HEK293 (cell line): ENCODE measurements around the gene SPATA4.

ENCODE experiments used
- ATF2 ChIP-seq: fragments of 450-650 bp; formaldehyde crosslinking; IDR thresholded peaks from 2 replicates; pipeline ENCODE4 v1.5.1; 2016; ENCODE audit warnings: missing biosample characterization, missing genetic modification characterization, low read depth
- BCL11A ChIP-seq: fragments of 450-650 bp; formaldehyde crosslinking; IDR thresholded peaks from 2 replicates; pipeline ENCODE4 v1.5.1; 2016; ENCODE audit warnings: low read depth, missing biosample characterization, missing genetic modification characterization
- FEZF1 ChIP-seq: fragments of 450-650 bp; formaldehyde crosslinking; IDR thresholded peaks from 2 replicates; pipeline ENCODE4 v1.5.1; 2016; ENCODE audit warnings: missing biosample characterization, missing genetic modification characterization
- GFI1B ChIP-seq: fragments of 450-650 bp; formaldehyde crosslinking; IDR thresholded peaks from 2 replicates; pipeline ENCODE4 v1.5.1; 2016; ENCODE audit warnings: missing biosample characterization, missing genetic modification characterization
- GLIS1 ChIP-seq: fragments of 450-650 bp; formaldehyde crosslinking; IDR thresholded peaks from 2 replicates; pipeline ENCODE4 v1.5.1; 2016; ENCODE audit warnings: missing biosample characterization, missing genetic modification characterization
- MYNN ChIP-seq: fragments of 450-650 bp; formaldehyde crosslinking; IDR thresholded peaks from 2 replicates; pipeline ENCODE4 v1.5.1; 2016; ENCODE audit warnings: missing biosample characterization, missing genetic modification characterization, borderline replicate concordance
- OSR2 ChIP-seq: fragments of 450-650 bp; formaldehyde crosslinking; IDR thresholded peaks from 2 replicates; pipeline ENCODE4 v1.5.1; 2016; ENCODE audit warnings: missing biosample characterization, missing genetic modification characterization
- PATZ1 ChIP-seq: fragments of 450-650 bp; formaldehyde crosslinking; IDR thresholded peaks from 2 replicates; pipeline ENCODE4 v1.5.1; 2016; ENCODE audit warnings: missing biosample characterization, missing genetic modification characterization
- PRDM10 ChIP-seq: fragments of 450-650 bp; formaldehyde crosslinking; IDR thresholded peaks from 2 replicates; pipeline ENCODE4 v1.5.1; 2016; ENCODE audit warnings: missing biosample characterization, missing genetic modification characterization
- PRDM6 ChIP-seq: fragments of 450-650 bp; formaldehyde crosslinking; IDR thresholded peaks from 2 replicates; pipeline ENCODE4 v1.5.1; 2017; ENCODE audit warnings: missing biosample characterization, missing genetic modification characterization
- SP3 ChIP-seq: fragments of 450-650 bp; formaldehyde crosslinking; IDR thresholded peaks from 2 replicates; pipeline ENCODE4 v1.5.1; 2016; ENCODE audit warnings: missing biosample characterization, missing genetic modification characterization
- SP7 ChIP-seq: fragments of 450-650 bp; formaldehyde crosslinking; IDR thresholded peaks from 2 replicates; pipeline ENCODE4 v1.5.1; 2016; ENCODE audit warnings: missing biosample characterization, missing genetic modification characterization
- WT1 ChIP-seq: fragments of 450-650 bp; formaldehyde crosslinking; IDR thresholded peaks from 2 replicates; pipeline ENCODE4 v1.5.1; 2016; ENCODE audit warnings: missing biosample characterization, missing genetic modification characterization
- ZBTB20 ChIP-seq: fragments of 450-650 bp; formaldehyde crosslinking; IDR thresholded peaks from 2 replicates; pipeline ENCODE4 v1.5.1; 2016; ENCODE audit warnings: missing biosample characterization, missing genetic modification characterization
- ZBTB21 ChIP-seq: fragments of 450-650 bp; formaldehyde crosslinking; IDR thresholded peaks from 2 replicates; pipeline ENCODE4 v1.5.1; 2017; ENCODE audit warnings: missing biosample characterization, missing genetic modification characterization
- ZBTB8A ChIP-seq: fragments of 450-650 bp; formaldehyde crosslinking; IDR thresholded peaks from 2 replicates; pipeline ENCODE4 v1.5.1; 2016; ENCODE audit warnings: missing biosample characterization, missing genetic modification characterization
- ZEB2 ChIP-seq: fragments of 450-650 bp; formaldehyde crosslinking; IDR thresholded peaks from 2 replicates; pipeline ENCODE4 v1.5.1; 2016; ENCODE audit warnings: missing biosample characterization, missing genetic modification characterization
- ZIC2 ChIP-seq: fragments of 450-650 bp; formaldehyde crosslinking; IDR thresholded peaks from 2 replicates; pipeline ENCODE4 v1.5.1; 2016; ENCODE audit warnings: missing biosample characterization, missing genetic modification characterization
- ZNF10 ChIP-seq: fragments of 450-650 bp; formaldehyde crosslinking; IDR thresholded peaks from 2 replicates; pipeline ENCODE4 v1.5.1; 2017; ENCODE audit warnings: missing biosample characterization, missing genetic modification characterization
- ZNF121 ChIP-seq: fragments of 450-650 bp; formaldehyde crosslinking; IDR thresholded peaks from 2 replicates; pipeline ENCODE4 v1.5.1; 2016; ENCODE audit warnings: missing biosample characterization, missing genetic modification characterization
- ZNF133 ChIP-seq: fragments of 450-650 bp; formaldehyde crosslinking; IDR thresholded peaks from 2 replicates; pipeline ENCODE4 v1.5.1; 2016; ENCODE audit warnings: missing biosample characterization, missing genetic modification characterization
- ZNF184 ChIP-seq: fragments of 450-650 bp; IDR thresholded peaks from 2 replicates; pipeline ENCODE4 v1.5.1; 2018; ENCODE audit warnings: missing biosample characterization, mild to moderate bottlenecking, missing genetic modification characterization
- ZNF2 ChIP-seq: fragments of 450-650 bp; formaldehyde crosslinking; IDR thresholded peaks from 2 replicates; pipeline ENCODE4 v1.5.1; 2016; ENCODE audit warnings: missing biosample characterization, missing genetic modification characterization
- ZNF24 ChIP-seq: fragments of 450-650 bp; formaldehyde crosslinking; IDR thresholded peaks from 2 replicates; pipeline ENCODE4 v1.5.1; 2016; ENCODE audit warnings: missing biosample characterization, missing genetic modification characterization
- ZNF324 ChIP-seq: fragments of 450-650 bp; formaldehyde crosslinking; IDR thresholded peaks from 2 replicates; pipeline ENCODE4 v1.5.1; 2016; ENCODE audit warnings: missing biosample characterization, missing genetic modification characterization
- ZNF335 ChIP-seq: fragments of 450-650 bp; formaldehyde crosslinking; conservative IDR thresholded peaks from 2 replicates; pipeline ENCODE4 v1.5.1; 2016; ENCODE audit warnings: missing biosample characterization, missing genetic modification characterization
- ZNF341 ChIP-seq: fragments of 450-650 bp; formaldehyde crosslinking; IDR thresholded peaks from 2 replicates; pipeline ENCODE4; 2016; ENCODE audit warnings: low read depth, missing biosample characterization, missing genetic modification characterization
- ZNF362 ChIP-seq: fragments of 450-650 bp; formaldehyde crosslinking; IDR thresholded peaks from 2 replicates; pipeline ENCODE4 v1.5.1; 2016; ENCODE audit warnings: missing biosample characterization, missing genetic modification characterization
- ZNF394 ChIP-seq: fragments of 450-650 bp; formaldehyde crosslinking; IDR thresholded peaks from 2 replicates; pipeline ENCODE4 v1.5.1; 2016; ENCODE audit warnings: missing biosample characterization, missing genetic modification characterization, mild to moderate bottlenecking, moderate library complexity, borderline replicate concordance
- ZNF501 ChIP-seq: fragments of 450-650 bp; formaldehyde crosslinking; IDR thresholded peaks from 2 replicates; pipeline ENCODE4 v1.5.1; 2016; ENCODE audit warnings: missing biosample characterization, missing genetic modification characterization
- ZNF558 ChIP-seq: fragments of 450-650 bp; formaldehyde crosslinking; IDR thresholded peaks from 2 replicates; pipeline ENCODE4 v1.5.1; 2016; ENCODE audit warnings: missing biosample characterization, missing genetic modification characterization
- ZNF624 ChIP-seq: fragments of 450-650 bp; formaldehyde crosslinking; IDR thresholded peaks from 2 replicates; pipeline ENCODE4 v1.5.1; 2017; ENCODE audit warnings: missing biosample characterization, missing genetic modification characterization
- ZNF660 ChIP-seq: fragments of 450-650 bp; IDR thresholded peaks from 2 replicates; pipeline ENCODE4 v1.5.1; 2018; ENCODE audit warnings: missing biosample characterization, mild to moderate bottlenecking, missing genetic modification characterization

Gene SPATA4

GRCh38 chr4:176207839-176208238 lies 12.5 kb upstream of the SPATA4 start (continued):
- 0 out of 2 replicates have a peak, but pooled peaks have one; percentile 24 for TF ChIP-seq PRDM10 (tag by site-specific recombination)
- TF ChIP-seq ZBTB8A (tag by site-specific recombination): 0 out of 2 replicates have a peak, but pooled peaks have one; percentile 23
- no peak for TF ChIP-seq ZBTB20
- peak; percentile 98 for TF ChIP-seq GFI1B (tag by site-specific recombination)
- TF ChIP-seq ZIC2 (tag by site-specific recombination): no peak
- peak; percentile 95 for TF ChIP-seq BCL11A (tag by site-specific recombination)
- peak; percentile 97 for TF ChIP-seq FEZF1 (tag by site-specific recombination)
- no peak for TF ChIP-seq ZNF133
- no peak for TF ChIP-seq ZNF184 (tag by site-specific recombination)
- TF ChIP-seq OSR2 (tag by site-specific recombination): peak; percentile 85
- peak; percentile 38; the same call in 1 of the 2 replicates for TF ChIP-seq ZNF2 (tag by site-specific recombination)
- peak; percentile 93 for TF ChIP-seq MYNN (tag by site-specific recombination)
- TF ChIP-seq ZNF10: peak; percentile 31; the same call in 1 of the 2 replicates
- TF ChIP-seq ZNF660 (tag by site-specific recombination): peak; percentile 49; the same call in 1 of the 2 replicates
- peak; percentile 53; the same call in 1 of the 2 replicates for TF ChIP-seq SP3
- peak; percentile 94 for TF ChIP-seq ZEB2
- TF ChIP-seq GLIS1: peak; percentile 62
- peak; percentile 66 for TF ChIP-seq PRDM6
- peak; percentile 35; the same call in 1 of the 2 replicates for TF ChIP-seq ZNF394
- peak; percentile 88 for TF ChIP-seq ZNF362 (tag by site-specific recombination)
- TF ChIP-seq SP7: peak; percentile 91
- TF ChIP-seq WT1 (tag by site-specific recombination): peak; percentile 78
- peak; percentile 80; the same call in 1 of the 2 replicates for TF ChIP-seq ZNF24 (tag by site-specific recombination)
- peak; percentile 88 for TF ChIP-seq ZBTB21
- TF ChIP-seq ZNF324 (tag by site-specific recombination): 0 out of 2 replicates have a peak, but pooled peaks have one; percentile 75
- peak; percentile 35; the same call in 1 of the 2 replicates for TF ChIP-seq ZNF335 (tag by site-specific recombination)
- TF ChIP-seq ZNF501 (tag by site-specific recombination): peak; percentile 68; the same call in 1 of the 2 replicates
- peak; percentile 23; the same call in 1 of the 2 replicates for TF ChIP-seq PATZ1 (tag by site-specific recombination)
- TF ChIP-seq ATF2: peak; percentile 61
- no peak for TF ChIP-seq ZNF121 (tag by site-specific recombination)
- no peak for TF ChIP-seq ZNF341 (tag by site-specific recombination)
- TF ChIP-seq ZNF558 (tag by site-specific recombination): peak; percentile 62; the same call in 1 of the 2 replicates
- no peak for TF ChIP-seq ZNF624 (tag by site-specific recombination)
